Small intestine (tissue), 16 donors: ENCODE data around the gene MERTK. TPM values are rescaled to one million over a fixed set of nuclear protein-coding genes. Genes with fewer than 3 reads are reported as not detected.
A peak's percentile ranks its signal among the peaks of the same experiment; 100 is the strongest.
"Not testable (repeated sequence)": the region's sequence is repeated elsewhere in the genome, so short reads cannot be mapped to it uniquely, and the experiment has no call there.

Experiments
- DNase-seq, 2 donors: peaks; one replicate each; pipeline versions ENCODE4 v3.0.0 to v3.0.0-alpha.2; 2013
- FAIRE-seq: peaks from 2 replicates; lab custom pipeline; 2012; peaks lifted over from hg19 to GRCh38; lab: Jason Lieb, UNC
- H3K27ac ChIP-seq, 3 donors: one replicate each; pipeline ENCODE4 v1.5.1; 2013; ENCODE audit warnings: low read length in 2 of 3, mild to moderate bottlenecking in 2 of 3, control low read depth in 1 of 3, inconsistent platforms in 1 of 3, low read depth in 1 of 3, moderate library complexity in 1 of 3
- H3K27me3 ChIP-seq, 3 donors: one replicate each; pipeline ENCODE4 v1.6.1; 2013; ENCODE audit warnings: low read length in 3 of 3, inconsistent platforms in 1 of 3; ENCODE audit not compliant: control insufficient read depth in 3 of 3, insufficient read depth in 3 of 3
- H3K36me3 ChIP-seq, 3 donors: one replicate each; pipeline ENCODE4 v1.6.1; 2013; ENCODE audit warnings: low read length in 3 of 3, inconsistent platforms in 1 of 3, low read depth in 1 of 3, mild to moderate bottlenecking in 1 of 3, moderate library complexity in 1 of 3; ENCODE audit not compliant: control insufficient read depth in 3 of 3, insufficient read depth in 2 of 3
- H3K4me1 ChIP-seq, 3 donors: one replicate each; pipeline ENCODE4 v1.6.1; 2013; ENCODE audit warnings: low read length in 2 of 3, inconsistent platforms in 1 of 3, low read depth in 1 of 3, mild to moderate bottlenecking in 1 of 3, moderate library complexity in 1 of 3; ENCODE audit not compliant: control insufficient read depth in 3 of 3, insufficient read depth in 2 of 3
- H3K4me3 ChIP-seq, 3 donors: one replicate each; pipeline ENCODE4 v1.5.1; 2013; ENCODE audit warnings: low read length in 3 of 3, control low read depth in 1 of 3, inconsistent platforms in 1 of 3, low read depth in 1 of 3, mild to moderate bottlenecking in 1 of 3, moderate library complexity in 1 of 3
- H3K9me3 ChIP-seq, 2 donors: one replicate each; pipeline ENCODE4 v1.6.1; 2013; ENCODE audit warnings: low read depth in 1 of 2, low read length in 1 of 2; ENCODE audit not compliant: control insufficient read depth in 2 of 2, insufficient read depth in 1 of 2
- WGBS, 3 donors: extraction: QIAGEN DNeasy Blood & Tissue Kit; methylation state at CpG; one replicate each; pipeline ENCODE4 v1.1.7; 2013; 5-methylcytosine and 5-hydroxymethylcytosine counted together
- long read RNA-seq, 10 donors: transcript quantifications; one replicate each; lab custom pipeline, GENCODE V29; 2026
- polyA plus RNA-seq, 4 donors: library from polyadenylated mRNA; stranded (reverse) in 3 of 4; unstranded in 1 of 4; fragments of 200-250 nt in 3 of 4; fragments of 120-200 nt in 1 of 4; gene quantifications; one replicate each; pipeline versions ENCODE4 v1.2.1 to v1.2.3, GENCODE V29; 2013
- donor health status: healthy with polysubstance abuse.
- donor health status: control.
- donor health status: control.
- donor health status: Bipolar disorder and iron deficiency.
- donor health status: healthy.

MERTK gene
- 1 to 10 TPM; 4.1 to 9.8 (median 7.1) TPM for polyA plus RNA-seq
- long read RNA-seq, donor 1, result 0 reads
- long read RNA-seq, donor 2, partial matches to known transcripts, result 0 of 2 reads
- long read RNA-seq, donor 2, other reads (novel, unspliced or antisense), result 0 of 2 reads
- long read RNA-seq, donor 3, result 0 reads
- long read RNA-seq, donor 4, result 0 reads
- long read RNA-seq, donor 5, result 0 reads
- long read RNA-seq, donor 6, result 0 reads
- long read RNA-seq, donor 7, result 0 reads
- long read RNA-seq, donor 8, result 0 reads
- long read RNA-seq, donor 9, result 0 reads
- long read RNA-seq, donor 10, partial matches to known transcripts, result 0 of 1 reads
- long read RNA-seq, donor 10, other reads (novel, unspliced or antisense), result 0 of 1 reads

GRCh38 chr2:111897924-111898702 is at the start of gene MERTK:
TSS of gene MERTK (plus strand) at chr2:111898607. CDS start at chr2:111898736, 129 bp downstream.
- DNase-seq (peak; percentile 75 to 90), FAIRE-seq (no peak)
- Histone ChIP-seq H3K9me3 (no peaks in the 10 kb centered on the region), H3K36me3 (peaks cover 0 to 3% (median 0%) of the 10 kb centered on the region in 3 donors), H3K27ac (peak within 1 kb of the TSS; percentile 43 to 73 (median 69)), H3K4me3 (peak within 1 kb of the TSS; percentile 61 to 88 (median 81)), H3K4me1 (peaks cover 0 to 6% (median 0%) of the 10 kb centered on the region in 3 donors), H3K27me3 (no peaks in the 10 kb centered on the region)
- 0 to 1% (median 1%) methylated on average over 45 to 71 of the region's 71 CpGs for WGBS, 3 donors

DNA sequence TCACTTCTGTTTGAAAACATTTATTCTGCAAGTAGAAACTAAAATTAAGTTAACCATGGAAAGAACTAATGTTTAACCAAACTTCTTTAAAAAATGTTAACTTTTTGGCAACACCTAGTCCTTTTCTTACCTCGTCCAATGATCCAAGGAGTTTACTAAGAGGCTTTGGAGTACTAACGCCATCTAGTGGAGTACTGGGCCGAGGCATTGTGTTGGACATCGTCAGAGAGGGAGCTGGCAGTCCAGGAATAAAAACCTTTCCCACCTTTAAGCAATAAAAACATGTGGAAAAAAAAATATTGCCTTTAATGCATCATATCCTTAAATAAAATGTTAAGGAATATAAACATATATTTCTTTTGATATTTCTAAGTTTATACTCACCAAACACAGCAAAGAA is 47.8 kb upstream of the MERTK start:
- FAIRE-seq, result peak; percentile 90
- not testable (repeated sequence) for H3K4me1 ChIP-seq, H3K9me3 ChIP-seq, H3K36me3 ChIP-seq, H3K4me3 ChIP-seq, H3K27ac ChIP-seq, H3K27me3 ChIP-seq
- DNase-seq, result peak in 1 of 2 donors; percentile 17
- WGBS, 3 donors, result 11 to 42% (median 32%) methylated on average over 4 of the region's 4 CpGs

DNA sequence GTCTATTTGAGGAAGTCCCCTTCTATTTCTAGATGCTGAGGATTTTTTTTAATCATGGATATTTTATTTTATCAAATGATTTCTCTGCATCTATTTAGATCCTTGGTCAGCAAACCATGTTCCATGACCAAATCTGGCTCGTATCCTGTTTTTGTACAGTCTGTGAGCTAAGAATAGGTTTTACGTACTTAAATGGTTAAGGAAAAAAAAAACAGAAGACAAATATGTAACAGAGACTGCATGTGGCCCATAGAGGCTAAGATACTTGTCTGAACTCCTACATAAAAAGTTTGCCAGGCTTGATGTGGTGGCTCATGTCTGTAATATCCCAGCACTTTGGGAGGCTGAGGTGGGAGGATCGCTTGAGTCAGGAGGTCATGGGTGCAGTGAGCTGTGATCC is 45.9 kb upstream of the MERTK start:
- not testable (repeated sequence) for DNase-seq, H3K4me3 ChIP-seq, H3K36me3 ChIP-seq, FAIRE-seq, H3K4me1 ChIP-seq, H3K27me3 ChIP-seq, H3K9me3 ChIP-seq, H3K27ac ChIP-seq
- 80 to 97% (median 96%) methylated on average over 3 of the region's 3 CpGs for WGBS, 3 donors

DNA sequence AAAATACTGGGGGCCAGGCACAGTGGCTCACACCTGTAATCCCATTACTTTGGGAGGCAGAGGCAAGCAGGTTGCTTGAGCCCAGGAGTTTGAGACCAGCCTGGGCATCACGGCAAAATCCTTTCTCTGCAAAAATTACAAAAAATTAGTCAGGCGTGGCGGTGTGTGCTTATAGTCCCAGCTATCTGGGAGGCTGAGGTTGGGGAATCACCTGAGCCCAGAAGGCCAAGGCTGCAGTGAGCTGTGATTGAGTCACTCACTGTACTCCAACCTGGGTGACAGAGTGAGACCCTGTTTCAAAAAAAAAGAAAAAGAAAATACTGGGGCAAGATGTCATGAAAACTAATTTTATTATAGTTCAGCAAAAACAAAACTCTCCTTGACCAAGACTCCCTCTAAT is 38.4 kb upstream of the MERTK start:
- not testable (repeated sequence) for FAIRE-seq, H3K36me3 ChIP-seq, H3K4me3 ChIP-seq, H3K4me1 ChIP-seq, DNase-seq, H3K27ac ChIP-seq, H3K9me3 ChIP-seq, H3K27me3 ChIP-seq
- WGBS, 3 donors, result 33 to 75% (median 65%) methylated on average over 3 of the region's 3 CpGs

DNA sequence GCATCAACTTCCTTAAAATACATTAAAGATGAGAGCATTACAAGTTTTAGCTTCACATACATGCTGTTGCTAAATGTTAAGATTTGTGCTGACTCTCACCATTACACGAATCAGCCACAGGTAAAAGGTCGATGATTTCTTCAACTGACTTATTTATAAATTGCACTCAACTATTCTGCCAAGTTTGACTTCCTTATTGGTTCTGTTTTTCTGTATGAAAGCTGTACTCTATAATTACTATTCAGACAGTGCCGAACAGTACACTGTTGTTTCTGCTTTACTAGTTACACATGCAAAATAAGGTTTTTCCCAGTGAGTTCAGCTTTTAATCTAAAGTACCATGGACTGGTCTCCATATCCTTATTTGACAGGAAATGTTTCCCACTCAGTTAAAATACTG is 33.3 kb upstream of the MERTK start:
- not testable (repeated sequence) for H3K27me3 ChIP-seq, DNase-seq, H3K9me3 ChIP-seq, H3K4me1 ChIP-seq, H3K4me3 ChIP-seq, H3K27ac ChIP-seq
- 11 to 50% (median 39%) methylated on average over 2 of the region's 3 CpGs for WGBS, 3 donors
- H3K36me3 ChIP-seq, result peaks cover 0 to 12% (median 0%) of the 10 kb centered on the region in 3 donors
- peak; percentile 79 for FAIRE-seq

DNA sequence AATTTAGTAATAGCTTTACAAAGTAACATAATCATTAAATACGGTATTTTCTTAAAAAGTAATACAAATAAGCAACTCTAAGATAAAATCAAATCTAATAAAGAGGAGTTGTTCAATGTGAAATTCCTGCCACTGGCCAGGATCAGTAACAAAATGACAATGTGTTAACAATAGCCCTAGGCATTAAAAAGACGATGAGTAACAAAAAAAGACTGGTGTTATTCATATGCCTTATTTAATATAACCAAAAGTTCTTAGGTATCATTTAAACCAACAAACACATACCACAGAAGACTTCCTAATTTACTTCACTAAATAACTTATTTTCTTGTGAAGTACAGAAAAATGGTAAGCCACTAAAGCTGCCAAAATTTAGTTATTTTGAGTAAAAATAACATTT is 25.6 kb upstream of the MERTK start:
- not testable (repeated sequence) for H3K27me3 ChIP-seq, H3K27ac ChIP-seq, H3K36me3 ChIP-seq, H3K4me1 ChIP-seq, H3K4me3 ChIP-seq, DNase-seq, H3K9me3 ChIP-seq
- peak; percentile 19 for FAIRE-seq
- WGBS, 3 donors, result 86 to 93% (median 90%) methylated on average over 2 of the region's 2 CpGs

DNA sequence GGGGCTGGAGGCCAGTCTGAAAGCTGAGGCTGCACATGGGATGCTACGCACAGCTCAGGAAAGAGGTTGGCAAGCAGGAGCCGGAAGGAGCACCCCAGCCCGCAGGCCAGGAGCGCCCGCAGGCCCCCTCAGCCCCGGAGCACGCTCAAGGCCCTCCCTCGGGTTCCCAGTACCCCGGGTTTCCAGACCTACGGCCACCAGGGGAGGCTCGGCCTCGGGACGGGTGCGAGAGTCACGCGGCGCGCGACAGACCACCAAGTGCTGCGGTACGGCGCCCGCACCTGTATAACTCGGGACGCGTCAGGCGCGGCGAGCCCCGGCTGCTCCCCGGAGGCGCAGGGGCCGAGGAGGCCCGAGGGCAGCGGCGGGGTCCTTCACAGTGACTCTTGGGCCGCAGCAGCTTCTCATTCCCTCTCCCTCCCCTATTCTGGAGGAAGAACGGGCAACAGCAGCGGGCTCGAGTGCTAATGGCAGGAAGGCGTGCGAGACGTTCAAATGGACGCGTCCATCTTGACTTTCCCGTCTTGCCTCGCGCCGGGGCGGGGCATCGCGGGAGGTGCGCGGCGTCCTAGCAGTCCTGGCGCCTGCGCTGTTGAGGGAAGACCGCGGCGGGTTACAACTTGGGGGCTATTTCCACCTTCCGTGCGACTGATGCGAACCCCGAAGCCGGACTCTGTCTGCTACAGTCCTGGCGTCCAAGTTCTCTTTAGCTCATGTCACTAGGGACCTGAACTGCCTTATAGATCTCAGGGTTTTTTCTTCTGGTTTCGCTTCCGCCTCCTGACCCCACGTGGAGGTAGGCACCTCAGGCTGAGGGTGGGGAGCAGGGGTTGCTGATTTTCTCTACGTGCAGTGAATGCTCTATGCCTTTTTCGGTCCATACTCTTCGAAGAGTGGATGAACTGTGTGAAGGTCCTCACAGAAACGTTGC is 14.5 kb upstream of the MERTK start, which contains the start of gene ANAPC1:
Gene ANAPC1 (minus strand): TSS at position 533 of the 931 bp plus-strand sequence. CDS start 3,368 bp downstream, outside the sequence.
- WGBS, 3 donors, result 0 to 1% (median 0%) methylated on average over 55 to 73 of the region's 73 CpGs
- peak within 1 kb of the TSS; percentile 90 to 98 (median 91) for H3K27ac ChIP-seq
- FAIRE-seq, result no peak

GRCh38 chr2:111884592-111884964 is 13.8 kb upstream of the MERTK start:
- 3 to 13% (median 8%) methylated on average over 11 of the region's 11 CpGs for WGBS, 3 donors
- no peak for DNase-seq
- H3K4me1 ChIP-seq, result no peaks in the 10 kb centered on the region

More for the DNA sequence above, 14.5 kb upstream of the MERTK start, which contains the start of gene ANAPC1:
- DNase-seq, result peak; percentile 87 to 95
- H3K4me3 ChIP-seq, result peak within 1 kb of the TSS; percentile 92 to 100 (median 98)
- no peaks in the 10 kb centered on the region for H3K27me3 ChIP-seq
- H3K9me3 ChIP-seq, result no peaks in the 10 kb centered on the region
- H3K4me1 ChIP-seq, result no peaks in the 10 kb centered on the region
- H3K36me3 ChIP-seq, result peaks cover 0 to 3% (median 2%) of the 10 kb centered on the region in 3 donors

More at GRCh38 chr2:111884592-111884964, 13.8 kb upstream of the MERTK start:
- FAIRE-seq, result no peak
- H3K36me3 ChIP-seq, result peaks cover 0 to 3% (median 2%) of the 10 kb centered on the region in 3 donors
- no peaks in the 10 kb centered on the region for H3K9me3 ChIP-seq
- peak overlapping the region; percentile 90 to 98 (median 91) for H3K27ac ChIP-seq
- no peaks in the 10 kb centered on the region for H3K27me3 ChIP-seq
- peak overlapping the region; percentile 92 to 100 (median 98) for H3K4me3 ChIP-seq
